Loucy (cell line): ENCODE measurements around the gene PRAMEF2.
"Not testable (repeated sequence)": the region's sequence is repeated elsewhere in the genome, so short reads cannot be mapped to it uniquely, and the experiment has no call there.

Experiments
- EZH2phosphoT487 ChIP-seq: fragments of 200-600 bp; IDR thresholded peaks from 2 replicates; pipeline ENCODE4 v1.6.1; 2018; ENCODE audit warnings: antibody characterized with exemption, mild to moderate bottlenecking, moderate library complexity, borderline replicate concordance
- TF ChIP-seq, protein P1 (sequence below): fragments of 200-600 bp; sonication (generic); conservative IDR thresholded peaks from 2 replicates; pipeline ENCODE4 v1.5.1; 2014; ENCODE audit warnings: mild to moderate bottlenecking, antibody characterized with exemption, low read length

DNA sequence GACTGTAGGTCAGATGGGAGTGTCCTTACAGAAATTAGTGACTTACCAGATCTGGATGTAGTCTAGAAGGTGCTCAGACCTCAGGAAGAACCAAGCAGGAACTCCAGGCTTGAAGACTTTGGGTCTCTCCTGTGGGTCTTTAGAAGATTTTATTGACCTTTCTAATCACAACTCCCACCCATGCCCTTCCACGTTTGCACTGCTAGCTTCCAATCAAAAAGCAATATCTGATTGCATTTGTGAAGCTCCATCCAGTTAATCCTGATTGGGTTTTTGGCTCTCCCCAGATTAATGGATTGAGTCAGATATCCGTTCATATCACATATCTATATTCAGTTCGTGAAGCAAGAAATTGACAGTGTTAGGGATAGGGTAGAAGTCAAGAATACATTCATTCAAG lies 25.6 kb upstream of the PRAMEF2 start, which contains the start of gene PRAMEF11:
- TF ChIP-seq, protein P1, sequence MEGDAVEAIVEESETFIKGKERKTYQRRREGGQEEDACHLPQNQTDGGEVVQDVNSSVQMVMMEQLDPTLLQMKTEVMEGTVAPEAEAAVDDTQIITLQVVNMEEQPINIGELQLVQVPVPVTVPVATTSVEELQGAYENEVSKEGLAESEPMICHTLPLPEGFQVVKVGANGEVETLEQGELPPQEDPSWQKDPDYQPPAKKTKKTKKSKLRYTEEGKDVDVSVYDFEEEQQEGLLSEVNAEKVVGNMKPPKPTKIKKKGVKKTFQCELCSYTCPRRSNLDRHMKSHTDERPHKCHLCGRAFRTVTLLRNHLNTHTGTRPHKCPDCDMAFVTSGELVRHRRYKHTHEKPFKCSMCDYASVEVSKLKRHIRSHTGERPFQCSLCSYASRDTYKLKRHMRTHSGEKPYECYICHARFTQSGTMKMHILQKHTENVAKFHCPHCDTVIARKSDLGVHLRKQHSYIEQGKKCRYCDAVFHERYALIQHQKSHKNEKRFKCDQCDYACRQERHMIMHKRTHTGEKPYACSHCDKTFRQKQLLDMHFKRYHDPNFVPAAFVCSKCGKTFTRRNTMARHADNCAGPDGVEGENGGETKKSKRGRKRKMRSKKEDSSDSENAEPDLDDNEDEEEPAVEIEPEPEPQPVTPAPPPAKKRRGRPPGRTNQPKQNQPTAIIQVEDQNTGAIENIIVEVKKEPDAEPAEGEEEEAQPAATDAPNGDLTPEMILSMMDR: not testable (repeated sequence)
- not testable (repeated sequence) for TF ChIP-seq EZH2phosphoT487
